ENCODE data around the gene MAJIN. TPM values are rescaled to one million over a fixed set of nuclear protein-coding genes. Genes with fewer than 3 reads are reported as not detected.

The MAJIN gene
- not detected for polyA plus RNA-seq (2012; ENCODE audit: missing spikeins)

GRCh38 chr11:64971421-64972233 is at the start of gene MAJIN:
Gene MAJIN (minus strand): TSS chr11:64972108. CDS start chr11:64959405, 12,703 bp downstream.
- no peak for TF ChIP-seq POLR2A (IDR thresholded peaks at IDR 0.05; ENCODE audit: low read depth, low read length)
- no peak for TF ChIP-seq POLR2AphosphoS5 (IDR thresholded peaks at IDR 0.05; ENCODE audit: low read depth, low read length)
- no peak for TF ChIP-seq TAF1 (IDR thresholded peaks at IDR 0.05; ENCODE audit: borderline replicate concordance, low read depth, low read length)
- no peak for FAIRE-seq
- DNase-seq (ENCODE audit: insufficient read length), result no peak

GRCh38 chr11:65021509-65021908 is 49.6 kb upstream of the MAJIN start:
- no peak for FAIRE-seq
- TF ChIP-seq POLR2AphosphoS5 (IDR thresholded peaks at IDR 0.05; ENCODE audit: low read depth, low read length) (no peak), POLR2A (IDR thresholded peaks at IDR 0.05; ENCODE audit: low read depth, low read length) (no peak), TAF1 (IDR thresholded peaks at IDR 0.05; ENCODE audit: borderline replicate concordance, low read depth, low read length) (no peak)
- no peak for DNase-seq (ENCODE audit: insufficient read length)

DNA sequence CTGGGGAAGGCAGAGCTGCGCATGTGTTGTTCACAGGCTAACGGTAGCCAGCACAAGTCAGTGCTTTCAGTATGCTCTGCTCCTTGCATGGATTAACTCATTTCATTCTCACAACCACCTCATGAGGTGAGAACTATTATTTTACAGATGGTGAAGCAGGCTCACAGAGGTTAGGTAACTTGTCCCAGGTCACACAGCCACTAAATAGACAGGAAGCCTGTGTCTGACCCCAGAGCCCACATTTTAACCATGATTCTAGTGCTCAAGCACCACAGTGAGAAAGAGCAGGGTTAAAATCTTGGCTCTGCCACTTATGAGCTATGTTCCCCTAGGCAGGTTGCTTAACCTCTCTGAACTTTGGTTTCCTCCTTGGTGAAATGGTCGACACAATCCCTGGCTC is 49.1 kb upstream of the MAJIN start:
- no peak for TF ChIP-seq TAF1 (IDR thresholded peaks at IDR 0.05; ENCODE audit: borderline replicate concordance, low read depth, low read length)
- TF ChIP-seq POLR2AphosphoS5 (IDR thresholded peaks at IDR 0.05; ENCODE audit: low read depth, low read length), result no peak
- TF ChIP-seq POLR2A (IDR thresholded peaks at IDR 0.05; ENCODE audit: low read depth, low read length), result no peak
- DNase-seq (ENCODE audit: insufficient read length) (no peak), FAIRE-seq (no peak)

DNA sequence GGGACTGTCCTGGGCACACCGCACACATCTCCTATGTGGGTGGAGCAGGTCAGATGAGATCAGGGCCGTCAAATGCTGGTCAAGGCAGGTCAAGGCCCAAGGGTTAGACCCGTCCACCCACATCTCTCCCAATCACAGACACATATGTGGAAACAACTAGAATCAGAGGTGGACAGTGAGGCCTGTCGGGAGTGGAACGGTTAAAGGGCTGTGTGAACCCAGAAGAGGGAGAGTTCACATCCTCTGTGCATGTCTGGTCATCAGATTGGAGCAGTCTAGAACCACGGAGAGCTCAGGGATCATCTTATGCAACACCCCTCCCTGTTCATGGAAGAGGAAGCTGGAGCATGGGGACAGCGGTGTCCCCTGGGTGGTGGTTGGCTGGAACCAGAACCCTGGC is 47.9 kb upstream of the MAJIN start:
- TF ChIP-seq POLR2AphosphoS5 (IDR thresholded peaks at IDR 0.05; ENCODE audit: low read depth, low read length), result no peak
- TF ChIP-seq POLR2A (IDR thresholded peaks at IDR 0.05; ENCODE audit: low read depth, low read length), result no peak
- TF ChIP-seq TAF1 (IDR thresholded peaks at IDR 0.05; ENCODE audit: borderline replicate concordance, low read depth, low read length), result no peak
- DNase-seq (ENCODE audit: insufficient read length) (no peak), FAIRE-seq (no peak)

GRCh38 chr11:65017937-65018336 is 46.0 kb upstream of the MAJIN start:
- no peak for DNase-seq (ENCODE audit: insufficient read length)
- FAIRE-seq, result no peak
- TF ChIP-seq POLR2A (IDR thresholded peaks at IDR 0.05; ENCODE audit: low read depth, low read length), result no peak
- TF ChIP-seq TAF1 (IDR thresholded peaks at IDR 0.05; ENCODE audit: borderline replicate concordance, low read depth, low read length), result no peak
- no peak for TF ChIP-seq POLR2AphosphoS5 (IDR thresholded peaks at IDR 0.05; ENCODE audit: low read depth, low read length)

DNA sequence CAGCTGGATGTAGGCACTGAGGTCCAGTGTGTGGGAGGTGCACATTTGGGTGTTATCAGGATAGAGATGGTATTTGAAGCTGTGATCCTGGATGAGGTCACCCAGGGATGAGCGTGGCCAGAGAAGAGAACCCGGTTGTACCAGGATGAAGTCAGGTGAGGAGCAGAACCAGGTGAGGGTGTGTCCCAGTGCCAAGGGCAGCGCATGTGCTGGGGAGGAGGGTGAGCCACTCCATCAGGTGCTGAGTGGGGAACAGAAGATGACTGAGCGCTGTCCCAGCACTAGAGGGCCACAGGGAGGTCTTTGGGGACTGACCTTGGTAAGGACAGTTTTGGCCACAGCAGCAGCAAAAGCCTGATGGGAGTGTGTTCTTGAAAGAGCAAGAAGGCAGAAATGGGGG is 44.8 kb upstream of the MAJIN start:
- no peak for DNase-seq (ENCODE audit: insufficient read length)
- no peak for FAIRE-seq
- no peak for TF ChIP-seq TAF1 (IDR thresholded peaks at IDR 0.05; ENCODE audit: borderline replicate concordance, low read depth, low read length)
- TF ChIP-seq POLR2AphosphoS5 (IDR thresholded peaks at IDR 0.05; ENCODE audit: low read depth, low read length), result no peak
- no peak for TF ChIP-seq POLR2A (IDR thresholded peaks at IDR 0.05; ENCODE audit: low read depth, low read length)

- TF ChIP-seq POLR2AphosphoS5 (IDR thresholded peaks at IDR 0.05; ENCODE audit: low read depth, low read length), result no peak
- TF ChIP-seq TAF1 (IDR thresholded peaks at IDR 0.05; ENCODE audit: borderline replicate concordance, low read depth, low read length), result no peak
- TF ChIP-seq POLR2A (IDR thresholded peaks at IDR 0.05; ENCODE audit: low read depth, low read length), result no peak
- FAIRE-seq (no peak), DNase-seq (ENCODE audit: insufficient read length) (no peak)
These were observed 42.9 kb upstream of the MAJIN start for GRCh38 chr11:65014726-65015227.

DNA sequence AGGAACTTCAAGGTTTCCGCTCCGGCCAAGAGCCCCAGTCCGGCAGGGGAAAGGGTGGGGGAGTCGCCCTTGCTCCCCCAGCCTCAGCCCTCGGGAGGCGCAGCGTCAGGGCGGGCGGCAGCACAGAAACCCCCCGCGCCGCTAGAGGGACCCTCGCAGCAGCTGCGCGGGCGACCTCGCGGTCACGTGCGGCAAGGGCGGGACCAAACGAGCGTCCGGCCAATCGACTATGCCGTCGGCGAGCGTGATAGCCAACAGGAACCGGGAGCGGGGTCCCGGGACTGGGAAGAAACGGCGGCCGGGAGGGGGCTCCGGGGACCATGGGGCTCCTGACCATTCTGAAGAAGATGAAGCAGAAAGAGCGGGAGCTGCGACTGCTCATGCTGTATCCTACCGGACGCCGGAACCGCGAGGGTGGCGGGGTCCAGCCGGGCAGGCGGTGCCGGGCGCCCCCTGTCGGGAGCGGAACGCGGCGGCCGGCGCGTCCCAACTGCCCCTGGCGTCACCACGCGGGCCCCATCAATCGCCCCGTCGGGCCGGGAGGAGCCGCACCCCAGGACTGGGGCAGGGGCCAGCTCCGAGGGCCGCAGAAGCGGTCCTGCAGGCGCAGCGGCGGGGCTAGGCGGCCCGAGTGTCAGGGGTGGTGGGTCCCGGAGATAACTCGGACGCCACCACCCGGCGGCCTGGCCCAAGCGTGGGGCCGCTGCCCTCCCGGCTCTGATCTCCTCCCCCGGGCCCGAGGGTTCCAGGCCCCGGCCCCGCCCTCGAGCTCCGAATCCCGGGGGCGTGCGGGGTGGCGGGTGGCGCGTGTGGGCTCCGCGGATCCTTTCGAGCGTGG is 42.2 kb upstream of the MAJIN start, which contains the start of gene ARL2:
Gene ARL2 (plus strand): TSS at position 273 of the 838 bp plus-strand sequence. CDS start 48 bp downstream, at position 321.
- peak; percentile 98 for DNase-seq (ENCODE audit: insufficient read length)
- TF ChIP-seq TAF1 (IDR thresholded peaks at IDR 0.05; ENCODE audit: borderline replicate concordance, low read depth, low read length) (peak; percentile 30; the same call in 1 of the 2 replicates), POLR2AphosphoS5 (IDR thresholded peaks at IDR 0.05; ENCODE audit: low read depth, low read length) (no peak; the same call in 1 of the 2 replicates), POLR2A (IDR thresholded peaks at IDR 0.05; ENCODE audit: low read depth, low read length) (peak; percentile 72; the same call in 1 of the 2 replicates)
- peak; percentile 95 for FAIRE-seq

- no peak; the same call in 1 of the 2 replicates for TF ChIP-seq POLR2A (IDR thresholded peaks at IDR 0.05; ENCODE audit: low read depth, low read length)
- no peak for TF ChIP-seq TAF1 (IDR thresholded peaks at IDR 0.05; ENCODE audit: borderline replicate concordance, low read depth, low read length)
- no peak for TF ChIP-seq POLR2AphosphoS5 (IDR thresholded peaks at IDR 0.05; ENCODE audit: low read depth, low read length)
- FAIRE-seq (no peak), DNase-seq (ENCODE audit: insufficient read length) (peak; percentile 95)
These were observed 41.4 kb upstream of the MAJIN start for GRCh38 chr11:65013130-65013887.

- FAIRE-seq (no peak), DNase-seq (ENCODE audit: insufficient read length) (no peak)
- TF ChIP-seq POLR2AphosphoS5 (IDR thresholded peaks at IDR 0.05; ENCODE audit: low read depth, low read length), result no peak
- no peak for TF ChIP-seq TAF1 (IDR thresholded peaks at IDR 0.05; ENCODE audit: borderline replicate concordance, low read depth, low read length)
- no peak for TF ChIP-seq POLR2A (IDR thresholded peaks at IDR 0.05; ENCODE audit: low read depth, low read length)
These were observed 37.0 kb upstream of the MAJIN start for GRCh38 chr11:65008873-65009272.
